Neural progenitor cell (in vitro differentiated cells): ENCODE measurements around the gene NAA10.

Source experiments
- CTCF ChIP-seq: fragments of 200-600 bp; sonication (generic); IDR thresholded peaks from 2 replicates; pipeline ENCODE4 v1.5.1; 2017; ENCODE audit warnings: antibody characterized with exemption, mild to moderate bottlenecking
- EZH2 ChIP-seq: fragments of 200-600 bp; sonication (generic); IDR thresholded peaks from 2 replicates; pipeline ENCODE4 v1.6.1; 2017; ENCODE audit warnings: antibody characterized with exemption, mild to moderate bottlenecking, moderate library complexity
- EZH2phosphoT487 ChIP-seq: fragments of 200-600 bp; sonication (generic); IDR thresholded peaks from 2 replicates; pipeline ENCODE4 v1.6.1; 2017; ENCODE audit warnings: antibody characterized with exemption

- TF ChIP-seq CTCF = no peak
- no peak for TF ChIP-seq EZH2
- TF ChIP-seq EZH2phosphoT487 = no peak
Measured at GRCh38 chrX:153944800-153945150, 9.9 kb upstream of the NAA10 start.
